Cortex of kidney (tissue), 1 donor: ENCODE results near the gene ZNF724.

Experiments used
- DNase-seq: peaks from one replicate; lab custom pipeline; 2025; lab: John Stamatoyannopoulos, UW

ZNF724 gene

DNA sequence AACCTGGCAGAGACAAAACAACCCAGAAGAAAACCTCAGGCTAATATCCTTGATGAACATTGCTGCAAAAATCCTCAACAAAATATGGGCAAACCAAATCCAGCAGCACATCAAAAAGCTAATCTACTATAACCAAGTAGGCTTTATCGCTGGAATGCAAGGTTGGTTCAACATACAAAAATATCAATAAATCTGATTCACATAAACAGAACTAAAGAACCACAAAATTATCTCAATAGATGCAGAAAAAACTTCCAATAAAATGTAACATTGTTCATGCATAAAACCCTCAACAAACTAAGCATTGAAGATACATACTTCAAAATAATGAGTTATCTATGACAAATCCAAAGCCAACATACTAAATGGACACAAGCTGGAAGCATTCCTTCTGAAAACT lies 8.8 kb downstream of the ZNF724 start:
- DNase-seq = no peak

DNA sequence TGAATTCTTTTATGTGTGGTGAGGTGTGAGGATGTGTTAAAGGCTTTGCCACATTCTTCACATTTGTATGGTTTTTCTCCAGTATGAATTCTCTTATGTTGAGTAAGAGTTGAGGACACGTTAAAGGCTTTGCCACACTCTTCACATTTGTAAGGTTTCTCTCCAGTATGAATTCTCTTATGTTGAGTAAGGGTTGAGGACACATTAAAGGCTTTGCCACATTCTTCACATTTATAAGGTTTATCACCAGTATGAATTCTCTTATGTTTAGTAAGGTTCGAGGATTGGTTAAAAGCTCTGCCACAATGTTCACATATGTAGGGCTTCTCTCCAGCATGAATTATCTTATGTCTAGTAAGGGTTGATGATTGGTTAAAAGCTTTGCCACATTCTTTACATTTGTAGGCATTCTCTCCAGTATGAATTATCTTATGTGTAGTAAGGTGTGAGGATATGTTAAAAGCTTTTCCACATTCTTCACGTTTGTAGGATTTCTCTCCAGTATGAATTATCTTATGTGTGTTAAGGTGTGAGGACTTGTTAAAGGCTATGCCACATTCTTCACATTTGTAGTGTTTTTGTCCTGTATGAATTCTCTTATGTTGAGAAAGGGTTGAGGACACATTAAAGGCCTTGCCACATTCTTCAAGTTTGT lies 27.1 kb downstream of the ZNF724 start:
- no peak for DNase-seq

DNA sequence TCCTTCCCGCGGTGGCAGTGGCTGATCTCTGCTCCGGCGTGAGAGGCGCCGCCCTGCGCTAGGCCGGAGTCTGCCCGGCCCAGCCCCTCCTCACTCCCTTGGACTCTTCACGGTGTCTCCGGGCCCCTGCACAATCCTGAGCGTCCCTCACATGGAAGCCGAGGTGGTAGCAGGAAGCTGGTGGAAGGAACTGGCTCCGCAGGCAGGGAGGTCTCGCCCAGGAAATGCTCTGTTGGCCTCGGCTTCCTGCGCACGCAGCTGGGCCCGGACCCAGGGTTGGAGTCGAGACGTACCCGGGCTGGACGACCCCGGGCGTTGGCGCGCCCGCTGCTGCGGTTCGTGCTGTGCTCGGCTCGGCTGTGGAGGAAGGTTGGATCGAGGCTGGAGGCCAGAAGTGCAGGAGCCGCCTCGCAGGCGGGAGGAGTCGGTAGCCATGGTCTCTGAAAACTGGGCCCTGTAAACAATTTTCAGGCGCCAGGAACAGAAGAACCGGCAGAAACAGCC lies 46.3 kb downstream of the ZNF724 start:
- DNase-seq = no peak

GRCh38 chr19:23190341-23190740 lies 59.9 kb downstream of the ZNF724 start:
- DNase-seq = no peak

DNA sequence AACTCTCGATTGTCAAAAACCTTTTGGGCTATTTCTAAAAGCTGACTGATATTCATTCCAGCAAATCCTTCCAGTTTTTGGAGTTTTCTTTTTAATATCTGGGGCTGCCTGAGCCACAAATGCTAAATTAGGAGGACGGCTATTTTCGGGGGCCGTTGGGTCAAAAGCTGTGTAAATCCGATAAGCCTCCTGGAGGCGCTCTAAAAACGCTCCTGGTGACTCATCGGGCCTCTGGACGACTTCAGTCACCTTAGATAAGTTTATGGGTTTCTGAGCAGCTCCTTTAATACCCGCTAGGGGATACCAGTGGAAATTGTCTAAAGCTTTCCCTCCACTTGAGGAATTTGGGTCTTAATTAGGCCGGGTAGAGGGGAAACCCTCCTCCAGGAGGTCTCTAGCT lies 66.9 kb downstream of the ZNF724 start:
- no peak for DNase-seq
